Fibroblast of mammary gland (primary cell): Measurements from ENCODE around the gene SLC25A47.

Experiments used
- DNase-seq: peaks from one replicate; pipeline ENCODE4 v3.0.0-alpha.2; 2010; ENCODE audit warnings: low read depth
- H3K4me3 ChIP-seq: 2 replicates; pipeline ENCODE4 v1.5.1; 2011; ENCODE audit warnings: low read depth, mild to moderate bottlenecking, low read length, moderate library complexity; ENCODE audit not compliant: control insufficient read depth
- TF ChIP-seq, protein P1 (sequence below): conservative IDR thresholded peaks from 2 replicates; pipeline ENCODE4 v1.5.1; 2011; ENCODE audit warnings: low read depth, low read length, inconsistent platforms; ENCODE audit not compliant: control insufficient read depth, insufficient read depth

SLC25A47 gene

GRCh38 chr14:100328495-100329163 is 5.5 kb downstream of the SLC25A47 start:
- TF ChIP-seq, protein P1, sequence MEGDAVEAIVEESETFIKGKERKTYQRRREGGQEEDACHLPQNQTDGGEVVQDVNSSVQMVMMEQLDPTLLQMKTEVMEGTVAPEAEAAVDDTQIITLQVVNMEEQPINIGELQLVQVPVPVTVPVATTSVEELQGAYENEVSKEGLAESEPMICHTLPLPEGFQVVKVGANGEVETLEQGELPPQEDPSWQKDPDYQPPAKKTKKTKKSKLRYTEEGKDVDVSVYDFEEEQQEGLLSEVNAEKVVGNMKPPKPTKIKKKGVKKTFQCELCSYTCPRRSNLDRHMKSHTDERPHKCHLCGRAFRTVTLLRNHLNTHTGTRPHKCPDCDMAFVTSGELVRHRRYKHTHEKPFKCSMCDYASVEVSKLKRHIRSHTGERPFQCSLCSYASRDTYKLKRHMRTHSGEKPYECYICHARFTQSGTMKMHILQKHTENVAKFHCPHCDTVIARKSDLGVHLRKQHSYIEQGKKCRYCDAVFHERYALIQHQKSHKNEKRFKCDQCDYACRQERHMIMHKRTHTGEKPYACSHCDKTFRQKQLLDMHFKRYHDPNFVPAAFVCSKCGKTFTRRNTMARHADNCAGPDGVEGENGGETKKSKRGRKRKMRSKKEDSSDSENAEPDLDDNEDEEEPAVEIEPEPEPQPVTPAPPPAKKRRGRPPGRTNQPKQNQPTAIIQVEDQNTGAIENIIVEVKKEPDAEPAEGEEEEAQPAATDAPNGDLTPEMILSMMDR = no peak
- H3K4me3 ChIP-seq = no peak overlapping the region
- DNase-seq = no peak

DNA sequence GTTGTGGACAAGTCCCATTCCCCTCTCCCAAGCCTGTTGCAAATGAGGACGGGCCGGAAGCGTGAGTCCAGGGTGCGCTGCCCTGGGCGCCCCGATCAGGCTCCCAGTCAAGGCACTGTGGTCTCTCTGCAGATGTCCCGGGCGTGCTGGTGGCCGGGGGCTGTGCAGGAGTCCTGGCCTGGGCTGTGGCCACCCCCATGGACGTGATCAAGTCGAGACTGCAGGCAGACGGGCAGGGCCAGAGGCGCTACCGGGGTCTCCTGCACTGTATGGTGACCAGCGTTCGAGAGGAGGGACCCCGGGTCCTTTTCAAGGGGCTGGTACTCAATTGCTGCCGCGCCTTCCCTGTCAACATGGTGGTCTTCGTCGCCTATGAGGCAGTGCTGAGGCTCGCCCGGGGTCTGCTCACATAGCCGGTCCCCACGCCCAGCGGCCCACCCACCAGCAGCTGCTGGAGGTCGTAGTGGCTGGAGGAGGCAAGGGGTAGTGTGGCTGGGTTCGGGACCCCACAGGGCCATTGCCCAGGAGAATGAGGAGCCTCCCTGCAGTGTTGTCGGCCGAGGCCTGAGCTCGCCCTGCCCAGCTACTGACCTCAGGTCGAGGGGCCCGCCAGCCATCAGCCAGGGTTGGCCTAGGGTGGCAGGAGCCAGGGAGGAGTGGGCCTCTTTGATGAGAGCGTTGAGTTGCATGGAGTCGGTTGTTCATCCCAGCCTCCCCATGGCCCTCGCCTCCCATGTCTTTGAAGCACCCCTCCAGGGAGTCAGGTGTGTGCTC is 6.3 kb downstream of the SLC25A47 start:
- DNase-seq = no peak
- TF ChIP-seq, protein P1 = no peak
- H3K4me3 ChIP-seq = no peak overlapping the region

GRCh38 chr14:100330007-100330344 is 6.8 kb downstream of the SLC25A47 start:
- no peak for DNase-seq
- TF ChIP-seq, protein P1 = no peak
- no peak overlapping the region for H3K4me3 ChIP-seq

- no peak for DNase-seq
- H3K4me3 ChIP-seq = no peak overlapping the region
- TF ChIP-seq, protein P1 = no peak
Observed at GRCh38 chr14:100330388-100330931, 7.3 kb downstream of the SLC25A47 start.

- H3K4me3 ChIP-seq = no peak overlapping the region
- no peak for DNase-seq
- TF ChIP-seq, protein P1 = no peak
Observed at GRCh38 chr14:100332071-100332639, 9.0 kb downstream of the SLC25A47 start.

DNA sequence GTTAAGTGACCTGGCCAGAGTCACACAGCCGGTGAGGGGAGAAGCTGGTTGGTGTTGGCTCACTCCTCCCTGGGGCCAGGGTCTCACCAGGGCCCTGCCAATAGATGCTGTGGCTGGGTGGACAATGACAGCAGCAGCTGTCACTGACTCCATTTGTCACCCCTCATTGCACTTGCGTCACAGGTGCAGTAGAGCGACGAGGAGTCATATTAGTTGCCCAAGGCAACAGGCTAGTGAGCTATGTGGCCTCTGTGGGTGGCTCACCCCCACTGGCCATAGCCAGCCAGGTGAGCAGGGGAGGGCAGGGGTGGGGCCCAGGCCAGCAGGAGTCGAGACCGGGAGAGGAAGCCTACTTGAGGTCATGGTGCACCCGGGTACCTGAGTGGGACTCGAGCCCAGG is 9.7 kb downstream of the SLC25A47 start:
- DNase-seq = no peak
- no peak overlapping the region for H3K4me3 ChIP-seq
- TF ChIP-seq, protein P1 = no peak
